ENCODE results near the gene CD22.

Gene CD22

DNA sequence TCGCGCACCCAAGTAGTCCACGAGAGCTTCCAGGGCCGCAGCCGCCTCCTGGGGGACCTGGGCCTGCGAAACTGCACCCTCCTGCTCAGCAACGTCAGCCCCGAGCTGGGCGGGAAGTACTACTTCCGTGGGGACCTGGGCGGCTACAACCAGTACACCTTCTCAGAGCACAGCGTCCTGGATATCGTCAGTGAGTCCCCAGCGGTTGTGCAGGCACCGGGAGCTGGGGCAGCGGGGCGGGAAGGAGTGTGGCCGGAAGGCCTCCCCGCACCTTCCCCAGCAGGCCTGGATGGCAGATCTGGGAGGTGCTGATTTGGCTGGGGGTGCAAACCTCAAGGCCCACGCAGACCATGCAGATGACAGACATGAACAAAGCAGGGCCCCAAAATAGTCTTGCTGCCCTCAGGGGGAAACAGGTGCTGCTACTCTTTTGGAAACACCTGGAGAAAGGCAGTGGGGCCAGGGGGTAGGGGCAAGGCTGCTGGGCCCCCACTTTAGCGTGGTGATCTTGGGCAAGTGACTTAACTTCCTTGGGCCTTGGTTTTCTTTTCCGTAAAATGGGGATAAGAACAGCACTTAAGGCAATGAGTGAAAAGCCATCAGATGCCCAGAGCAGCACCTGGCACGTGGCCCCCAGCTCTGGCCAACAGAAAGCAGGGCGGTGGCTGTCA lies 33.1 kb upstream of the CD22 start:
- DNase-seq (ENCODE audit: low spot score) = no peak

DNA sequence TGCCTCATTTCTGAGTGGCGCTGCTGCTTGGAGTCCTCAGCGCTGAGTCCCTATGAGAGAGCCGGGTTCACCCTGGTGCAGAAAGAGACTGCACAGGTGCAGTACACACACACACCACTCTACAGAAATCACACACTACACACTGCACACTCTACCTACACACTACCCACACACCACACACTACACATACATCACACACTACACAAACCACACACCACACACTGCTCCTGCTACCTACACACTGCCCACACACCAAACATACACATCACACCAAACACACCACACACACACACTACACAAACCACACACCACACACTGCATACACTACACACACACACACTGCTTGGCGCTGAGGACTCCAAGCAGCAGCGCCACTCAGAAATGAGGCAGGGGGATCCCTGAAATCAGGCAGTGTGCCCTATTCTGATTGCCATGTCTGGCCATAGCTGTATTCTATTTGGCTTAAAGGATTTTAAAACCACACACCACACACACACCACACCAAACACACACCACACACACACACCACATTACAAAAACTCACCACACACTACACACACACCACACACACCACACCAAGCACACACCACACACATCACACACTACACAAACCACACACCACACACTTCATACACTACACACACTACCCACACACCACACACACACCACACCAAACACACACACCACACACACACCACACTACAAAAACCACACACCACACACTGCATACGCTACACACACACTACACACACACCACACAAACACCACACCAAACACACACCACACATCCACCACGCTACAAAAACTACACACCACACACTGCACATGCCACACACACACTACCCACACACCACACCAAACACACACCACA lies 32.1 kb upstream of the CD22 start:
- DNase-seq (ENCODE audit: low spot score) = no peak

DNA sequence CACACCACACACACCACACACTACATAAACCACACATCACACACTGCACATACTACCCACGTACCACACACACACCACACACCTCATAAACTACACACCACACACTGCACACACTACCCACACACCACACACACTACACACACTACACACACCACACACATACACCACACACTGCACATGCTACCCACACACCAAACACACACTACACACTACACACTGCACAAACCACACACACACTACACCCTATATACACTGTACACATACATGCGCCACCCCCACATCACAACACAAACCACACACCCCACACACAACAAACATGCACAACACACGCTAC lies 31.5 kb upstream of the CD22 start:
- no peak for DNase-seq (ENCODE audit: low spot score)

DNA sequence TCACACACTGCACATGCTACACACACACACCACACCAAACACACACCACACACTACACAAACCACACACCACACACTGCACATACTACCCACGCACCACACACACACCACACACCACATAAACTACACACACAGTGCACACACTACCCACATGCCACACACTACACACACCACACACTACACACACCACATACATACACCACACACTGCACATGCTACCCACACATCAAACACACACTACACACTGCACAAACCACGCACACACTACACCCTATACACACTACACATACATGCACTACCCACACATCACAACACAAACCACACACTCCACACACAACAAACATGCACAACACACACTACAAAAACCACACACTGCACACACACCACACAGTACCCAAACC lies 31.1 kb upstream of the CD22 start:
- DNase-seq (ENCODE audit: low spot score) = no peak

DNA sequence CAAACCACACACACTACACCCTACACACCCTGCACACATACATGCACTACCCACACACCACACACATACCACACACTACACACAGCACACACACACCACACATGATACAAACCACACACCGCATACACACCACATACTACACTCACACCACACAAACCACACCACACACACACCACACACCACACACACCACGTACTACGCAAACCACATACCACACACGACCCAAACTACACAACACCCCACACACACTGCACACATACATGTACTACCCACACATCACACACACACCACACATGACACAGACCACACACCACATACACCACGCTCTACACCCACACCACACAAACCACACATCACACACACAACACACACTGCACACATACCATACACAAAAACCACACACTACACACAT lies 30.4 kb upstream of the CD22 start:
- no peak for DNase-seq (ENCODE audit: low spot score)

DNA sequence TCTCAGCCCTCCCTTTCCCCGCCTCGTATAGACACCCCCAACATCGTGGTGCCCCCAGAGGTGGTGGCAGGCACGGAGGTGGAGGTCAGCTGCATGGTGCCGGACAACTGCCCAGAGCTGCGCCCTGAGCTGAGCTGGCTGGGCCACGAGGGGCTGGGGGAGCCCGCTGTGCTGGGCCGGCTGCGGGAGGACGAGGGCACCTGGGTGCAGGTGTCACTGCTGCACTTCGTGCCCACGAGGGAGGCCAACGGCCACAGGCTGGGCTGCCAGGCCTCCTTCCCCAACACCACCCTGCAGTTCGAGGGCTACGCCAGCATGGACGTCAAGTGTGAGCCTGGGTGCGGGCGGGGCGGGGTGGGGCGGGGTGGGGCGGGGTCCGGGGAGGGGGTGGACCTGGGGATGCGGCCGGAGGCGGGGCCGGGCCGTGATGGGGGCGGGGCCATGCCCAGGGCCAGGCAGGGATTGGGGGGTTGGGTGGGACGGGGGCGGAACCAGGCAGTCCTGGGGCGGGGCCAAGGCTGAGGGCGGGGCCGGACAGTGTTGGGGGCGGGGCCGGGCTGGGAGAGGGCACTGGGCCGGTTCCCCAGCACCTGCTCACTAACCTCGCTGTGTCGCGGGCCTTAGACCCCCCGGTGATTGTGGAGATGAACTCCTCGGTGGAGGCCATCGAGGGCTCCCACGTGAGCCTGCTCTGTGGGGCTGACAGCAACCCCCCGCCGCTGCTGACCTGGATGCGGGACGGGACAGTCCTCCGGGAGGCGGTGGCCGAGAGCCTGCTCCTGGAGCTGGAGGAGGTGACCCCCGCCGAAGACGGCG lies 29.3 kb upstream of the CD22 start:
- no peak for DNase-seq (ENCODE audit: low spot score)

DNA sequence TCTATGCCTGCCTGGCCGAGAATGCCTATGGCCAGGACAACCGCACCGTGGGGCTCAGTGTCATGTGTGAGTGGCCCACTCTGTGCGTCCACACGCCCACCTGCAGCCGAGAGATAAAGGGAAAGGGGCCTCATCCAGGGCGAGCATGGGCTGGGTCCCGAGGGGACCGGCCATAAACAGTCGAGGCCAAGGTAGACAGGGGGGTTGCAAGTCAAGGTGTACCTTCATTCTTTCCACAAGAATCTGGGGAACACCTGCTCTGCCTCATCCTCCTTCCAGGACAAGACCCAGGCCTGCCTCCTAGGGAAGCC lies 28.7 kb upstream of the CD22 start:
- no peak for DNase-seq (ENCODE audit: low spot score)

DNA sequence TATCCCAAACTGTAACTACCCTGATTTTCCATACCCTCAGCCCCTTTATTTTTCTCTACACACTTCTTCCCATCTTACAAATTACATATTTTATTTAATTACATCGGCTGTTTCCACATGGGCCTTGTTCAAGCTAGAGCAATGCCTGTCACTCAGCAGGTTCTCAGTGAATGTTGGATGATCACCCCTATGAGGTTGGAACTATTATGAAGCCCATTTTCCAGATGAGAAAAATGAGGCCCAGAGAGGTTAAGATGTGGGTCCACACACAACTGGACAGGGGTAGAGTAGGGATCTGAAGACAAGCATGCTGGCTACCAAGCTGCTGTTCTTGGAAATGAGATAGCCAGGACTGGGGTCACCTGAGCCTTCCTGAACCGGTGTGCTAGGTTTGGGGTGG lies 27.0 kb upstream of the CD22 start:
- DNase-seq (ENCODE audit: low spot score) = no peak

DNA sequence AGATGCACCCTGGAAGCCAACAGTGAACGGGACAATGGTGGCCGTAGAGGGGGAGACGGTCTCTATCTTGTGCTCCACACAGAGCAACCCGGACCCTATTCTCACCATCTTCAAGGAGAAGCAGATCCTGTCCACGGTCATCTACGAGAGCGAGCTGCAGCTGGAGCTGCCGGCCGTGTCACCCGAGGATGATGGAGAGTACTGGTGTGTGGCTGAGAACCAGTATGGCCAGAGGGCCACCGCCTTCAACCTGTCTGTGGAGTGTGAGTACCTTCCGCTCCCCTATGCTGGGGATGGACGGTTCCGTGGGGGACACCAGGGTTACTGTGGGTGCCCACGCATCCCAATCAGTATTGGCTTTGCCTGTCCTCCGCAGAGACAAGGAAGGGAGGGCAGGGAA lies 26.5 kb upstream of the CD22 start:
- no peak for DNase-seq (ENCODE audit: low spot score)

DNA sequence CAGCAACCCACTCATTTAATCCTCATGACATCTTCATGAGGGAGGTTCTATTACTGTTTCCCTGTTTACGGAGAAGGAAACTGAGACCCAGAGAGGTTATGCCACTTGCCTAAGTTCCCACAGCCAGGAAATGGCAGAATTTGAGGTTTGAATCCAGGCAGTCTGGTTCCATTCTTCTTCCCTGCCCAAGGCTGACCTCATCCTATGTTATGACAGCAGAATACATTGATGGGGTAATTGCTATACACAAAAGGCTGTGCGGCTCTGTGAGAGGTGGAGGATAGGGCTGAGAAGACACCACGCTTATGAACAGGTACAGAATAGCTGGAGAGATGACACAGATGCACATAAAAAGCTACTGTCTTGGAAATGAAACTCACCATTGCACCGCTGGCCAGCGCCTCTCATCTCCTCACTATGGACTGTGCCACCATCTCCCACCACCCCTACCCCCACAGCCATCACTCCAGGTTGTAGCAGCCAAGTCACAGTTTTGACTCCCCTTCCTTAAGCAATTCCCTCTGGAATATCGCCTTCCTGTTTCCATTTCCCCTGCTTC lies 25.6 kb upstream of the CD22 start:
- no peak for DNase-seq (ENCODE audit: low spot score)

DNA sequence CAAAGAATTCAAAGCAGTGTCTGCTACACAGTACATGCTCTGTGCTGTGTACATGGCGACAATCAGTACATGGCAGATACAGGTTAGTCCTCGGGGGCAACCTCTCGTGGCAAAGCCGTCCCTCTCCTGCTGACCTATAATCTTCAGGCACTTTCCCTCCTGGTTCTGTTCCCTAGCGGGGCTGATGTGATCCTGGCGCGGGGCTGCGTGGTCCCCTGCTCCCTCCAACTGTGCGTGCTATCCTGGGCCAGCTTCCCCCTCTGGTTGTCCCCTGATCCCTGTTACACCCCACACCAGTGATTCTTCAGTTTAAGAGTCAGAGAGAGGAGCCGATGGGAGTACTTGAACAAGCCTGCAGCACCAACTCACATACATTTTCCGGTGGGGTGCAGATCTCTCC lies 25.0 kb upstream of the CD22 start:
- DNase-seq (ENCODE audit: low spot score) = no peak

DNA sequence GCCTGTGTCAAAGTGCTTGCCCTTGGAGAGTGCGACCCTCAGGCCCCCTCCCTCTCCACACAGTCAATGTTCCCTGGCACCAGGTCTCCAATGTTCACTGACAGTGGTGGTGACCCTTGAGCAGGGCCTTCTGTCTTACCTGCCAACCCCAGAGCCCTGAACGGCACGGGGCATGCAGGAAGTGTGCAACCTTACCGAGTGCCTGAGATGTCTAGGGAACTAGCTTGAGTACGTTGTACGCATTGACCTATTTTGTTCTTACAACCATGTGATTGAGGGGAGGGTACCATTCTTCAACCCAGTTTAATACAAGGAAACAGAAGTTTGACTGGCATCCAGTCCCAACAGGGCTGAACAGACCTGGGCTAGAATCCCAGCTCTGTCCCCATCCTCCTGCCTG lies 23.8 kb upstream of the CD22 start:
- no peak for DNase-seq (ENCODE audit: low spot score)

DNA sequence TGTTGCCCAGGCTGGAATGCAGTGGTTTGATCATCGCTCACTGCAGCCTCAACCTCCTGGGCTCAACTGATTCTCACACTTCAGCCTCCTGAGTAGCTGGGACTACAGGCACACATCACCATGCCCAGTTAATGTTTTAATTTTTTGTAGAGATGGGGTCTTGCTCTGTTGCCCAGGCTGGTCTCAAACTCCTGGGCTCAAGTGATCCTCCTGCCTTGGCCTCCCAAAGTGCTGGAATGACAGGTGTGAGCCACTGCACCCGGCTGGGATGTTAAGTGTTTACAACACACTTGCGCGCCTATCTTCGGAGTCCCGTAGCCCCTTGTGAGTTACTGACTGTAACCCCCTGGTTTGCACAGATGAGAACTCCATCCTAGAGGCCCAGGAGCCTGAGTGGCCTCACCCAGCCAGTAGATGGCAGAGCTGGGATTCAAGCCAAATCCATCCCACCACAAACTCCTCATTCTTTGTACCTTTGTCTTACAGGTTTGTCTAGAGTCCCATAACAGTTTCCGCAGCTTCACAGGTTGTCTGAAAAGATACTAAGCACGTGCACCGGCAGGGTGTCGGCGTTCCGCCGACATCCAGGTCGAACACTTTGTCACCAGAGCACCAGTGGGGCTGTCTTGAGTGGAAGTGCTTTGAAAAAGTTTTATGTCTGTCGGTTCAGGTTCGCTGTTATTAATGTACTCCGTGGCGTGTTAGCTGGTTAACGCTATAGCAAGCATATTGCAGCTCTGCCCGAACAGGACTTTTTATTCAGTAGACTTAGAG lies 22.3 kb upstream of the CD22 start:
- no peak for DNase-seq (ENCODE audit: low spot score)

DNA sequence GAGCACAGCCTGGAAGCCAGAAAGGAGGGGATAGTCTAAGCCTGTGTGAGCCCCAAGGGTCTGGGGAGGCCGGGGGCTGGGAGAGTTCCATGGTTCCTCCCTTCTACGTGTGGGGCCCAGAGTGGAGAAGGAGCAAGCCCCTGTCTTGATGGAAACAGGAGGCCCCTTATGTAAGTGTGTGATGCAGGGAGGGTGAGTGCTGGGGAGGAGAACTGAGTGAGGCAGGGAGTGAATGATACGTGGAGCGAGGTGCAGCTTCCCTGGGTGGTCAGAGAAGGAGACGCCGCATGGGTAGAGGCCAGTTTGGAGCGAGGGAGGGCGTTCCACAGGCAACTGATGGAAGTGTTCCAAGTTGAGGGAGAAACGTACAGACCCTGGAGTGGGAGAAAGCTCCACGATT lies 21.1 kb upstream of the CD22 start:
- DNase-seq (ENCODE audit: low spot score) = no peak

DNA sequence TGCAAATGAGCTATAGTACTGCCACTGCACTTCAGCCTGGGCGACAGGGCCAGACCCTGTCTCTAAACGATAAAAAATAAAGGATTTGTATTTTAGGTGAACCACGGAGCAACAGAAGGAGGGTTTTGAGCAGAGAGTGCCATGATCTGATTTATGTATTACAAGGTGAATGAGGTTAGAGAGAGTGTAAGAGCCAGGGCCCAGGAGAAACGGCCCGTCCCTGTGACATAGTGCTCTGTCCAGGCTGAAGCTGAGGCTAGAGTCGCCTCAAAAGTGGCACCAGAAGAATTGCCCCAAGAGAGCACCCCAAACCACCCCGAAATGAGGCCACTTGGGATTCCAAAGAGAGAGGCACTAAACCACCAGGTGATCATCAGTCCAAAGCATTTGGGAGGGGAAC lies 20.1 kb upstream of the CD22 start:
- DNase-seq (ENCODE audit: low spot score) = no peak

DNA sequence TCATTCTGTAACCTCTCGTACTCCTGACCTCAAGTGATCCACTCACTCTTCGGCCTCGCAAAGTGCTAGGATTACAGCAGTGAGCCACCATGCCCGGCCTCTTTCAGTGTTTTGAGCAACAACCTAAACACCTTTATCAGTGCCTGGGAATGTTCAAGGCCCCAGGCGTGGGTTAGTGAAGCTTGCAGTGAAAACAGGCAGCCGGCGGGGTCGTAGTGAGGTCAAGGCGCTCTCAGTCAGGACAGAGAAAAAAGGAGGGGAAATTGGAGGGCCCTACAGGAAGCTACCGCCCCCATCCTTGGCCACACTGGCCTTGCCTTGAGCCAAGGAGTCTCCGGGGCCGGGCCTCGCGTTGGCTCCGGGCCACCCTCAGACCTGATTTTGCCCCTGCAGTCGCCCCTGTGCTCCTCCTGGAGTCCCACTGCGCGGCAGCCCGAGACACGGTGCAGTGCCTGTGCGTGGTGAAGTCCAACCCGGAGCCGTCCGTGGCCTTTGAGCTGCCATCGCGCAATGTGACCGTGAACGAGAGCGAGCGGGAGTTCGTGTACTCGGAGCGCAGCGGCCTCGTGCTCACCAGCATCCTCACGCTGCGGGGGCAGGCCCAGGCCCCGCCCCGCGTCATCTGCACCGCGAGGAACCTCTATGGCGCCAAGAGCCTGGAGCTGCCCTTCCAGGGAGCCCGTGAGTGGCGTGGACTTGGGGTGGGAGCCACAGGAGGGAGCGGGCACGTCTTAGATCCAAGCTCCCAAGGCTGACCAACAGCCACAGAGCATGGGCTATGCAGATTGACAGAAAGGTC lies 19.3 kb upstream of the CD22 start:
- no peak for DNase-seq (ENCODE audit: low spot score)

DNA sequence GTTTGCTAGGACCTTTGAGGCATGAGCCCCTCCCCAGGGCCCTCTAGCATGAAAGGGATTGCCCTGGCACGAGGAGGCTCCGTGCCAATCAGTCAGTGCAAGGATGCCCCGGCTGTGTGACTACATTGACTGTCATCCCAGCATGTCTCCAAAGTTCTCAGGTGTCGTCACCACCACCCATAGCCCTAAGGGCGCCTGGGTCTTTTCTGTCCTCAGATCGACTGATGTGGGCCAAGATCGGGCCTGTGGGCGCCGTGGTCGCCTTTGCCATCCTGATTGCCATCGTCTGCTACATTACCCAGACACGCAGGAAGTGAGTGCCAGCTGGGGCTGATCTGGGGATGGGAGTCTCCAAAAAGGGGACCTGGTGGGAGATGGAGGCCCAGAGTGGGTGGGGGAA lies 18.7 kb upstream of the CD22 start:
- DNase-seq (ENCODE audit: low spot score) = no peak

DNA sequence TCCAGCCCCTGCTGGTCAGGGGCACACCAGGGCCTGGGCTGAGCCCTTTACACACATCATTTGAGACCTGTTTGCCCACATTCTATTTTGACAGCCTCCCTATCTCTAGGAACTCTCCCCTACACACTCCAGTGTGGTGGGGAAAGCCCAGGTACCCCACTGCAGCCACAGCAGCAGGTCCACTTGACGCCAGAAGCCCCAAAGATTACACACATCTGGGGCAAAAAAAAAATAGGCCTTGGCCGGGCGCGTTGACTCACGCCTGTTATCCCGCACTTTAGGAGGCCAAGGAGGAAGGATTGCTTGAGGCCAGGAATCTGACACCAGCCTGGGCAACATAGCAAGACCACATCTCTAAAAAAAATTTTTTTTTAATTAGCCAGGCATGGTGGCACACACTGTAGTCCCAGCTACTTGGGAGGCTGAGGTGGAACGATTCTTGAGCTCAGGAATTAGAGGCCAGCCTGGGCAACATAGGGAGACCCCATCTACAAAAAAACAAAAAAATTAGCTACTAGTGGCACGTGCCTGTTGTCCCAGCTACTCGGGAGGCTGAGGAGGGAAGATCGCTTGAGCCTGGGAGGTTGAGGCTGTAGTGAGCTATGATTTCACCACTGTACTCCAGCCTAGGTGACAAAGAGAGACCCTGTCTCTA lies 18.0 kb upstream of the CD22 start:
- DNase-seq (ENCODE audit: low spot score) = no peak

DNA sequence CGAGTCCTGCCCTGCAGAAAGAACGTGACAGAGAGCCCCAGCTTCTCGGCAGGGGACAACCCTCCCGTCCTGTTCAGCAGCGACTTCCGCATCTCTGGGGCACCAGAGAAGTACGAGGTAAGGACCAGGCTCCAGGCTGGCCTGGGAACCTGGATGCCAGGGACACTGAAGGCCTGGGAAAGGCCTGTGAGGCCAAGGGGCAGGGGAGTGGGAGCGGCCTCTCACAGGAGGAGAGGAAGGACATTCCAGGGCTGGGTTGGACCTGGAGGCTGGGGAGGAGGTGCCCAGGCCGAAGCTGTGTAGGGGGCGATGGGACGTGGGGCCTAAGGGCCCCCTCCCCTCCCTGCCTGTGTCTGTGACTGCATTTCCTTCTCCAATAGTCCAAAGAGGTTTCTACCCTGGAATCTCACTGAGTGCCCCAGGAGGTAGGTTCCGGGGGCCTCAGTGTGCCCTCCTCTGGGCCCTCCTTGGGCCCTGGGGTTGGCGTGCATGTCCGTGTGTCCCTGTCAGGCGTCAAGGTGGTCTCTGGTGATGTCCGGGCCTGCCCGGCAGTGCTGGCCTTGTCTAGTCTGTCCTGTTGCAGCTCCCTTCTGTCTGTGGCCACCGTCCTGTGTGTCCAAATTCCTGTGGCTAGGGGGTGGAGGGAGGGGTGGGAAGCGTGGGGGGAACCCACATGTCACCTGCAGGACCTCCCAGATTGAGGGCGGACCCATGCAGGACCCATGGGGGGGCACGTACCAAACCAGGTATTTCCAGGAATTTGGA lies 16.9 kb upstream of the CD22 start:
- DNase-seq (ENCODE audit: low spot score) = no peak

DNA sequence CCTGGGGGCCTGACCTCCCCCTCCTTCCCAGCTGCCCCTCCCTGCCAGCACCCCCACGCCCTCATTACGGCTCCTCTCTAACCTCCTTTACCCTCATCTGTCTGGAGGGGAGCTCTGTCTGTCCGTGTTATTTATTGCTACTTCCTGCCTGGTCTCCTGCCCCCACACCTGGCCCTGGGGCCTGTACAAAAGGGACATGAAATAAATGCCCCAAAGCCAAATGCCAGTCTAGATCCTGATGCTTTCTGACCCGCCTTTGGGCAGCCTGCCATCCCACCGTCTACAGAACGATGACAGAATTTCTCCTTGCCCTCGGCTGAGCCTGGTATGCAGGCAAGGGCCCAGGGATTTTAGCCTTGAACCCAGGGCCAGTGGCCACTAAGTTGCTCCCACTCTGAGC lies 15.4 kb upstream of the CD22 start:
- peak; percentile 32 for DNase-seq (ENCODE audit: low spot score)

Data from LoVo (cell line).